GM21381 (cell line): Measurements from ENCODE around the gene TGFB2.
"Not testable (repeated sequence)": the region's sequence is repeated elsewhere in the genome, so short reads cannot be mapped to it uniquely, and the experiment has no call there.

Source experiments
- ATAC-seq: cut with Tn5 transposase; IDR thresholded peaks from one replicate; pipeline ENCODE4 v1.9.1; 2021; ENCODE audit warnings: mild to moderate bottlenecking, moderate library complexity; ENCODE audit not compliant: unreplicated experiment

TGFB2 gene

GRCh38 chr1:218344814-218345672, at the start of gene TGFB2:
Gene TGFB2 (plus strand): TSS chr1:218345336. CDS start chr1:218346702, 1,366 bp downstream.
- peak; percentile 44 for ATAC-seq

- no peak for ATAC-seq
Measured at GRCh38 chr1:218296162-218296561, 49.0 kb upstream of the TGFB2 start.

DNA sequence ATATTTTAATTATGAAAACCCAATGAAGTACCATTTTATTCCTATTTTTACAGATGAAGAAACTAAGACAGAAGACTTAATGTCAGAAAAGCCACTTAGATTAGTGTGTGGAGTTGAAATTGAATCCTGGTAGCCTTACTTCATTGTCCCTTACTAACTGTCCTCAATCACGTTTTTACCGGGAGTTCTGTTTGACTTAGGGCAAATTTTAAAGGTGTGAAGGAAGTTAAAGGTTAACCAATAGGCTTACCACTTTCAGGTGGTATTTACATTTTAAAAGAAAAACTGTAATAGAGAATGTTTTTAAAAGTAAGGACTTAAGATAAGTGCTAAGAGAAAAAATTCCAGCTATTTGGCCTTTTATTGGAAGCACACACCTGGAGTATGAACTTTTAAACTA, 47.7 kb upstream of the TGFB2 start:
- ATAC-seq, result no peak

DNA sequence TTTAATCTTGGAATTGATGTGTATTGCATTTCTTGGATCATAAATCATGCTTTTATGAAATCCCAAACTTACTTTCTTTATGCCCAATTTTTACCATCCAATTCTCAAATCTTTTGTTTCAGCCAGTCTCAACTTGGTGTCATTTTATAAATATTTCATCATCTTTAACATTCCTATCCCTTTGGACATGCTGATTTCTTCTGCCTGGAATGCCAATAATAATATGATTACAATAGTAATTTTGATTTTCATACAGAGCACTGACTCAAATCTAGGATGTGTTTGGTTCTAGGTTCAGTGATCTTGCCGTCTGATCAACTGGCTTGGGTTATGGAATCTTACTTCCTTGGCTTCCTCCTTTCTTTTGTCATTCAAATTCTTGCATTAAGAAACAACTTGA, 47.3 kb upstream of the TGFB2 start:
- no peak for ATAC-seq

DNA sequence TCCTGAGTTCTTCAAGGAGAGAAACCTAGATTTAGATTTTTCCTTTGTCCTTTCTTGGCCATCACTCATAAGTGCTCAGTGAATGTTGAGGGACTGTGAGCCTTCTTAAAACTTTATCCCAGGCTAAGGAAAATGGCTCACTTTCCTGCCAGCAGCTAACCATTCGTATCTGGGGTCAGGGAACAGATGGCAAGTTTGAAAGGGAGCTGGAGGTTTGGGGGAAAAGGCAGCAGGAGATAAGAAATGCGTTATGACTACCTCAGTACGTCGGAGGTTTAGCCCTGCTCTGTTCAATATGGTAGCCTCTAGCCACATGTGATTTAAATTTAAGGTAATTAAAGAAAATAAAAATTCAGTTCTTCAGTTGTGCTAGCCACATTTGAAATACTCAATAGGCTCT, 46.7 kb upstream of the TGFB2 start:
- no peak for ATAC-seq

- no peak for ATAC-seq
Measured at GRCh38 chr1:218299416-218299815, 45.7 kb upstream of the TGFB2 start.

GRCh38 chr1:218301217-218301616, 43.9 kb upstream of the TGFB2 start:
- ATAC-seq, result no peak

DNA sequence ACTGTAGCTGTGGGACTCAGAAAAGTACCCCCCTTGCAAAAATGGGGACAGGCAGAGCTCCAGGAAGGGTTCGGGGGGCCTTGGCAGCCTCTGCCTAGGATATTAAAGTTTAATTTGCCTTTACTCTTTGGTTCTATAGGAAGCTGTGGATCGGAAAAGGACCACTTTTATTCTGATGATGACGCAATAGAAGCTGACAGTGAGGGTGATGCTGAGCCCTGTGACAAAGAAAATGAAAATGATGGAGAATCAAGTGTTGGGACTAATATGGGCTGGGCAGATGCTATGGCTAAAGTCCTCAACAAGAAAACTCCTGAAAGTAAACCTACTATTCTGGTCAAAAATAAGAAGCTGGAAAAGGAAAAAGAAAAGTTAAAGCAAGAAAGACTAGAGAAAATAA, 43.0 kb upstream of the TGFB2 start:
- ATAC-seq, result no peak

DNA sequence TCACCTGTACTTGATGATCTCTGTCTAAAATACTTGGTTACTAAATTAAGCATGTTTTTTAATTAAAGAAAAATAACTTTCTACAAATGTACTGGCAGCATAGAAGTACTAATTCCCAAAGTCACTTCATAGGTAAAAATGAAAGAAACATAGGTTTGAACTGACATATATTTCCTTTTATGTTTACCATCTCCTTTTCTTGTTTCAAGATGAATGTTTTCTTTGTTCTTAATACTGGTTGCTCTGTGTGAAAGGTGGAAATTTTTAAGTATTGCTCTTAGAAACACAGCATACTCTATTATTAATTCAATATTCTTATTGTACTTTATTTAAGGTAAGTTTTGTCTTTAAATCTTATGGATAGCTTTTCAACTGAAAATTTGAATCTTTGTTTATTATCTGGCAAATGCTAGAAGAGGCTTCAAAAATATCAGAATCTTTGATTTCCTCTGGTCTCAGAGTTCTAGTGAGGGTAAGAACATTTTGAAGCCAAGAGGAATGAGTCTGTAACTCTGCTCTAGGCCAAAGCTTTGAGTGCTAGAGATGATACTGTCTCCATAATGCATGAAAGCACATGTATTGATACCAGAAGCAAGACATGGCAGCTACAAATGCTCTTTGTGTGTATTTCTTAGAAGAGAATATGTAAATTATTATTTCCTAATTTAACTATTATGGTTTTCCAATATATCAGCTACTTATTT, 41.8 kb upstream of the TGFB2 start:
- no peak for ATAC-seq

GRCh38 chr1:218304281-218305039, 40.7 kb upstream of the TGFB2 start:
- no peak for ATAC-seq

DNA sequence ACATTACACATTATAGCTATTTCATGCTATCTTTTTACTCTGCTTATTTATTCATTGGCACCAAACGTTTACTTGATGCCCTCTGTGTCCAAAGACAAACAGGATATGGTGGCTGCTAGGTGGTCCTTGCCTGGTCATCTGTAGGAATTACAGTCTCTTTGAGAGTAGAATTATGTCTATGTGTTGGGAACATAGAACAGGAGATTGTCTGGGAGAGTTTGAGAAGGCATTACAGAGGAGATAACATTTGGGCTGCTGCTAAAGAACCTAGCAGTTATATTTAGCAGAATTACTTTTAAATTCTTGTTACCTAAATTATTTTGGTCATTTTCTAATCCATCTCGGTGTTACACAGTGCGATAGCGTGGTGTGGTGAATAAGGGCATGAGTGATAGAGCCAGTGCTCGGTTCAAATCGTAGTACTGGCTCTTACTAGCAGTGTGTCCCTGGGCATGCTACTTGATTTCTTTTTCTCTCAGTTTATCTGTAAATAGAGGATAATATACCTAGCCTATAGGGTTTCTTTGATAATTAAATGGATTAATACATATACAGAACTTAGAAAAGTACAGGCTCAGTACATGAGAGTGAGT, 39.6 kb upstream of the TGFB2 start:
- no peak for ATAC-seq

GRCh38 chr1:218312509-218312908, 32.6 kb upstream of the TGFB2 start:
- ATAC-seq, result no peak

DNA sequence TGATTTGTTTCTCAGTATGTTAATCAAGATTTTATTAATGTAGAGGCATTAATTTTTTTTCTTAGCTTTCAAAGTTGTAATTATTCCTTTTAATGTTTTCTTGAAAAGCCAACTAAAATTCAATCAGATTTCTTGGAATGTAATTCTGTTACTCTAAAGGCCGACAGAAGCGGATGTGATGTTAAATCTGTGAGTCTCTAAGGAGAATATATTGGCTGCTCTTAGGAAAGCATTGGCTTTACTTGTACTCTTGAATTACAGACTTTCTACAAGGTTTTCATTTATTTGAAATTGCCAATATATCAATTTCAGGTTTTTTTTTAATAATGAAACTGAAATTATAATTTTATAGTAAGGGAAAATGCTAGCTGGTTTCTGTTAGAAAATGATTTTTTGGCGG, 30.8 kb upstream of the TGFB2 start:
- ATAC-seq, result no peak

- no peak for ATAC-seq
Measured at GRCh38 chr1:218315638-218316037, 29.5 kb upstream of the TGFB2 start.

DNA sequence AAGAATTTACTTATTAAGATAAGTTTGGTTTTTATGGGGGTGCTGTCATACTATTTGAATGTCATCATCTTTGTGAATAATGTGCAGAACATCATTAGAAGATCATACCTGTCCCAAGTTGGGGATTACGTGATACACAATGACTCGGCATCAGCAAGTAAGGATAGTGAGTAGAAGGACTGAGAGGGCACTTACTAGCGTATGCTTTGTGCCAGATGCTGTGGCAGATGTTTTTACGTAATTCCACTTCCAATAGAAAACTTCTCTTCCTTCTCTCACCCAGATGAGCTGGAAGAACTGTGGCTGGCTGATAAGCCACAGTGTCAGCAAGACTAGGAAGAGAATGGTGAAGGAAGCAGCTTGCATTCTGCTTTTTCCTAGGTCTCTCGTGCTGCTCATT, 28.1 kb upstream of the TGFB2 start:
- ATAC-seq, result no peak

GRCh38 chr1:218320182-218320581, 25.0 kb upstream of the TGFB2 start:
- not testable (repeated sequence) for ATAC-seq

DNA sequence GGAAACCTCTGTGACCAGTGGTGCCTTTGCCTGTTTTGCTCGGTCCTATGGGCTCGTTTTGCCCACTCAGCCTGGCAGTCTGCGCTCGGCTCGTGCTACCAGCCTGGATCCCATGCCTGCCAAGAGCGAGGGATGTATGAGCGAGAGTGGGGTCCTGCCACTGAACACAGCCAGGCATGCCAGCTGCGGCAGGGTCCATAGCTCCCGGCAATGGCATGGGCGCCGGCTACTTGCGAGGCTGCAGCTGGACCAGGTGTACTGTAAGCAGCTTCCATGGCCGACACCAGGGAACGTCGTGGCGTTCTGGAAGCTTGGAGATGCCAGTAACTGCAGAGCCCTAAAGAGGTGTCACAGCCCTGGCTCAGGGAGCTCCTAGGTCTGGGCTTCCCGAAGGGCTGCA, 22.4 kb upstream of the TGFB2 start:
- ATAC-seq, result no peak

DNA sequence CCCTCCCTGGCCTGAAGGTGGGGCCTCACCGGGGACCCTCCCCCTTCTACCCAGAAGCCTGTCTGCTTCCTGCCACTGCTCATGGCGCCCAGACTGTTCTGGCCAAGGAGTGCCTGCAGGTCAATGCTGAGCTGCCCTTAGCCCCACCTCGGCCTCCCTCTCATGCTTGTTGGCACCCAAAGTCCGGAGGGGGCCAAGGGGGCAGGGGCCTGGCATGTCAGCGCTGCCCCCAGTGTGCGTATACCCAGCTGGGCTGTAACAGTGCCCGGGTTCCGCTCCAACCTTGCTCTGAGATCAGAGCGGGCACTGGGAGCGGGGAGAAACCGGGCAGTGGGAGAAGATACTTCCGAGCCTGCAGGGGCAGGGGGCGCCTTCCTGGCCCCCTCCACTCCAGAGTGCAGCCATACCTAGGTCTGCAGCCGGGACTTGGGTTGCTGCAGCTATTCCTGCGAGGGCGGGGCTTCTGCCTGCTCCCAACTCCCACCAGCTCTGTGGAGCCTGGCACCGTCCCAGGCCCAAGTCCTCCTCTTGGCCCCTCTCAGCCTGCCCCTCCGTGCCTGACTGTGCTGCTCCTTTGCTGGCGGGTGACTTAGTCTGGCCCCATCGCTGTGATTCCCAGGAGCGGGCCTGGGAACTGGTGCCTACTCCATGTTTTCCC, 21.4 kb upstream of the TGFB2 start:
- ATAC-seq, result no peak

DNA sequence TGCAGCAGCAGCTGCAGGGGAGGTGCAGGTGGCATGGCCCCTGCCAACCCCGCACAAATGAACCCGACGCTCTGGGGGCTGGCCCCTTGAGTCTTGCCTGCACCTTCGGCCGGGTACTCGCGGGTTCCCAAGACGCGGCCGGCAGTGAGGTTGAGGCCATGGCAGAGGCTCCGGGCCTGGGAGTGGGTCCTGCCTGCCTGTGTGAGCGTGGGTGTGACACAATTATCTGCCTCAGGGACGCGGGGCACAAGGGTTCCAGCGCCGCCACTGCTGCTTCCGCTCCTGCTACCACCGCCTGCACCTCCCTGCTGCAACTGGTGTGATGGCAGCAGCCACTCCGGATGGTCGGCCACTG, 20.9 kb upstream of the TGFB2 start:
- ATAC-seq, result no peak

- no peak for ATAC-seq
Measured at GRCh38 chr1:218328769-218329168, 16.4 kb upstream of the TGFB2 start.
